ENCODE data around the gene GPR137B. TPM values are rescaled to one million over a fixed set of nuclear protein-coding genes. Genes with fewer than 3 reads are reported as not detected.

The GPR137B gene
- total and polyA plus RNA-seq, 2 of the 8 experiments (the other 6 are each of a cell fraction or from before 2014, with no cell fraction given), result 6.9 to 7.7 TPM

GRCh38 chr1:236155399-236155767 is 13.0 kb downstream of the GPR137B start:
- no peak overlapping the region for H2BK120ac ChIP-seq (replicated peaks; ENCODE audit: low read depth, low read length)
- no peak overlapping the region for H4K5ac ChIP-seq (ENCODE audit: insufficient read length, low read depth, low read length)
- 92% methylated on average over 11 of the region's 11 CpGs; no CpG with 5 or more reads in 1 of the 2 experiments for WGBS, 2 experiments (ENCODE audit: extremely low coverage in 1 of 2, insufficient coverage in 1 of 2, insufficient read length in 1 of 2, insufficient replicate concordance in 2 of 2, low coverage in 1 of 2, low lambda C conversion rate in 2 of 2, missing lambda C conversion rate in 1 of 2)
- no peaks in the 10 kb centered on the region for H3K9me3 ChIP-seq (ENCODE audit: insufficient read depth in 2 of 2, low read depth in 1 of 2, low read length in 1 of 2)
- H3K27me3 ChIP-seq (replicated peaks in 1 of 4; ENCODE audit: control insufficient read depth in 3 of 4, extremely low read depth in 1 of 4, insufficient read depth in 3 of 4, low read length in 3 of 4), result no peaks in the 10 kb centered on the region
- H2BK20ac ChIP-seq (ENCODE audit: low read length), result no peak overlapping the region
- no peak for TF ChIP-seq CHD2 (IDR thresholded peaks at IDR 0.05; ENCODE audit: low read length)
- no peak for DNase-seq (ENCODE audit: low read depth in 1 of 2, low spot score in 2 of 2)
- no peak overlapping the region for H3K9ac ChIP-seq (replicated peaks in 1 of 4; ENCODE audit: extremely low read depth in 1 of 4, low read depth in 3 of 4, low read length in 3 of 4)
- CTCF ChIA-PET (ENCODE audit: partially characterized antibody), result interaction anchor here (1.0 to 2.1 kb wide), 14 partner anchors 11 to 376 kb away, joined by 3 to 8 read pairs (median 5); no protein-coding TSS in a partner anchor
- H3K79me2 ChIP-seq (ENCODE audit: control insufficient read depth in 1 of 2, insufficient read depth in 2 of 2, low read length in 2 of 2), result peaks cover 0 to 4% of the 10 kb centered on the region in 2 experiments; a peak in 1 of 4 replicates
- no peak overlapping the region for H2AK5ac ChIP-seq (ENCODE audit: low read depth, low read length)
- H4K8ac ChIP-seq (ENCODE audit: extremely low read depth, insufficient read depth, low read length), result no peak overlapping the region
- no peak overlapping the region for H3K23ac ChIP-seq (ENCODE audit: insufficient read length)
- H4K20me1 ChIP-seq (replicated peaks in 1 of 2; ENCODE audit: control insufficient read depth in 1 of 2, insufficient read depth in 2 of 2, low read length in 2 of 2), result peaks cover 0 to 10% of the 10 kb centered on the region in 2 experiments
- H3K4me3 ChIP-seq (ENCODE audit: extremely low read depth in 1 of 4, insufficient read depth in 2 of 4, low read depth in 3 of 4, low read length in 4 of 4), result no peak overlapping the region
- no peak overlapping the region for H3K27ac ChIP-seq (ENCODE audit: low read depth, low read length)
- no peak overlapping the region for H3K14ac ChIP-seq (ENCODE audit: insufficient read length)
- H3K56ac ChIP-seq (replicated peaks; ENCODE audit: insufficient read length, low read depth, low read length), result no peak overlapping the region
- H3K4ac ChIP-seq (replicated peaks; ENCODE audit: insufficient read length, low read depth, low read length), result no peak overlapping the region
- no peak overlapping the region for H3K4me2 ChIP-seq (ENCODE audit: insufficient read depth in 1 of 2, low read depth in 2 of 2, low read length in 2 of 2)
- H3K23me2 ChIP-seq (ENCODE audit: low read depth, low read length), result no peaks in the 10 kb centered on the region
- H3K79me1 ChIP-seq (ENCODE audit: low read depth, low read length), result no peaks in the 10 kb centered on the region; the same call in 1 of the 2 replicates
- no peak overlapping the region for H4K91ac ChIP-seq (replicated peaks; ENCODE audit: insufficient read length, low read length)
- no peak overlapping the region for H2BK12ac ChIP-seq (ENCODE audit: low read depth, low read length)
- no peak overlapping the region for H2BK15ac ChIP-seq (ENCODE audit: low read length)
- POLR2A ChIA-PET (ENCODE audit: partially characterized antibody), result interaction anchor here (0.9 to 1.3 kb wide), 2 partner anchors 9 to 14 kb away, joined by 4 read pairs; no protein-coding TSS in a partner anchor
- no peak for FAIRE-seq
- H3K36me3 ChIP-seq (ENCODE audit: control insufficient read depth in 2 of 4, insufficient read depth in 4 of 4, low read length in 3 of 4), result no peaks in the 10 kb centered on the region
- H3K4me1 ChIP-seq (replicated peaks in 1 of 4; ENCODE audit: control insufficient read depth in 3 of 4, insufficient read depth in 4 of 4, low read length in 3 of 4), result peaks cover 0 to 6% (median 3%) of the 10 kb centered on the region in 4 experiments; a peak in 4 of 7 replicates
- no peak overlapping the region for H2BK5ac ChIP-seq (ENCODE audit: low read depth, low read length)
- no peak overlapping the region for H3K18ac ChIP-seq (ENCODE audit: extremely low read depth, low read length)
- H2AFZ ChIP-seq (ENCODE audit: low read length), result no peak overlapping the region
